ENCODE results near the gene SCAPER. TPM values are rescaled to one million over a fixed set of nuclear protein-coding genes. Genes with fewer than 3 reads are reported as not detected.

The SCAPER gene
- total RNA-seq, 1 experiment from 2014 or later: 14.7 TPM

DNA sequence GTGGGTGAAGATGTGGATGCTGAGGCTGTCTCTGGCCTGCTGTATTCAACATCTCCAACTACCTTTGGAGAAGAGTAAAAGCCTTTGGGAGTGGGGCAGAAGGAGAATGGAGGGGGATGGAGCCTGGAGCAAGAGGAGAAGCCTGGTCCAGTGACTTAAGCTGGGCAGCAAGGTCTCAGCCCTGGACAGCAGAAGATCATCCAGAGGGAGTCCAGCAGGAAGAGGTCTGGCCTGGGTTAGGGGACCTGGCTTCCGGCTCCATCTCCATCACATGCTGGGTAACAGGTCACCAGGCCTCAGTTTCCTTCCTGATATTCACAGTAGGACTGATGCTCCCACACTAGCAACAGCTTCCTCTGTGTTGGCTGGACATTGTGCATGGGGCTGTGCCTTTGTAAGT lies 572.3 kb downstream of the SCAPER start:
- Histone ChIP-seq H3K4me3 (replicated peaks in 1 of 2; ENCODE audit: low read depth in 1 of 2, low read length in 2 of 2) (no peak overlapping the region), H3K4me2 (ENCODE audit: low read length) (no peak overlapping the region), H2AFZ (ENCODE audit: low read depth, low read length, poor library complexity, severe bottlenecking) (no peak overlapping the region), H3K27ac (ENCODE audit: low read depth, low read length) (no peak overlapping the region), H3K27me3 (ENCODE audit: insufficient read depth, low read length) (no peaks in the 10 kb centered on the region), H3K36me3 (ENCODE audit: control insufficient read depth in 1 of 2, insufficient read depth in 2 of 2, low read length in 2 of 2) (no peaks in the 10 kb centered on the region), H4K20me1 (ENCODE audit: insufficient read depth) (no peaks in the 10 kb centered on the region), H3K9me3 (ENCODE audit: control insufficient read depth in 1 of 2, insufficient read depth in 1 of 2, low read depth in 1 of 2, low read length in 2 of 2) (no peaks in the 10 kb centered on the region), H3K79me2 (ENCODE audit: insufficient read depth, low read length) (peaks cover 11% of the 10 kb centered on the region), H3K4me1 (ENCODE audit: control insufficient read depth in 1 of 2, insufficient read depth in 2 of 2, low read length in 2 of 2) (peaks cover 10 to 33% of the 10 kb centered on the region in 2 experiments; a peak in 3 of 4 replicates), H3K9me2 (ENCODE audit: insufficient read depth) (no peaks in the 10 kb centered on the region), H3K9ac (ENCODE audit: low read length) (no peak overlapping the region)
- ChIA-PET POLR2A (no interaction called here), CTCF (interaction anchor here (0.8 kb wide), 1 partner anchor 147 kb away, joined by 3 read pairs; no protein-coding TSS in a partner anchor), RAD21 (ENCODE audit: low non-redundant PET in 1 of 2, low total read pairs in 2 of 2, uncharacterized antibody in 2 of 2, unreplicated experiment in 2 of 2) (no interaction called here)
- DNase-seq (ENCODE audit: low read depth, low spot score): no peak
- no peak for ATAC-seq
- no TSS peak for BruUV-seq (replicated peaks)
- intact Hi-C loops (cut with micrococcal nuclease): loop anchor here (10.0 kb wide), 1 partner anchor 512 kb away; no protein-coding TSS in a partner anchor
- no peak for TF ChIP-seq ZNF274 (IDR thresholded peaks at IDR 0.05; ENCODE audit: low read depth, low read length)
- TF ChIP-seq, protein P1, sequence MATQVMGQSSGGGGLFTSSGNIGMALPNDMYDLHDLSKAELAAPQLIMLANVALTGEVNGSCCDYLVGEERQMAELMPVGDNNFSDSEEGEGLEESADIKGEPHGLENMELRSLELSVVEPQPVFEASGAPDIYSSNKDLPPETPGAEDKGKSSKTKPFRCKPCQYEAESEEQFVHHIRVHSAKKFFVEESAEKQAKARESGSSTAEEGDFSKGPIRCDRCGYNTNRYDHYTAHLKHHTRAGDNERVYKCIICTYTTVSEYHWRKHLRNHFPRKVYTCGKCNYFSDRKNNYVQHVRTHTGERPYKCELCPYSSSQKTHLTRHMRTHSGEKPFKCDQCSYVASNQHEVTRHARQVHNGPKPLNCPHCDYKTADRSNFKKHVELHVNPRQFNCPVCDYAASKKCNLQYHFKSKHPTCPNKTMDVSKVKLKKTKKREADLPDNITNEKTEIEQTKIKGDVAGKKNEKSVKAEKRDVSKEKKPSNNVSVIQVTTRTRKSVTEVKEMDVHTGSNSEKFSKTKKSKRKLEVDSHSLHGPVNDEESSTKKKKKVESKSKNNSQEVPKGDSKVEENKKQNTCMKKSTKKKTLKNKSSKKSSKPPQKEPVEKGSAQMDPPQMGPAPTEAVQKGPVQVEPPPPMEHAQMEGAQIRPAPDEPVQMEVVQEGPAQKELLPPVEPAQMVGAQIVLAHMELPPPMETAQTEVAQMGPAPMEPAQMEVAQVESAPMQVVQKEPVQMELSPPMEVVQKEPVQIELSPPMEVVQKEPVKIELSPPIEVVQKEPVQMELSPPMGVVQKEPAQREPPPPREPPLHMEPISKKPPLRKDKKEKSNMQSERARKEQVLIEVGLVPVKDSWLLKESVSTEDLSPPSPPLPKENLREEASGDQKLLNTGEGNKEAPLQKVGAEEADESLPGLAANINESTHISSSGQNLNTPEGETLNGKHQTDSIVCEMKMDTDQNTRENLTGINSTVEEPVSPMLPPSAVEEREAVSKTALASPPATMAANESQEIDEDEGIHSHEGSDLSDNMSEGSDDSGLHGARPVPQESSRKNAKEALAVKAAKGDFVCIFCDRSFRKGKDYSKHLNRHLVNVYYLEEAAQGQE (IDR thresholded peaks at IDR 0.05; ENCODE audit: low read depth): no peak
- no peak for TF ChIP-seq CEBPB (IDR thresholded peaks at IDR 0.05; ENCODE audit: low read depth)
- TF ChIP-seq YY1 (IDR thresholded peaks at IDR 0.05; ENCODE audit: extremely low read depth, insufficient replicate concordance, low read depth, low read length): no peak
- TF ChIP-seq ELF1 (IDR thresholded peaks at IDR 0.05; ENCODE audit: borderline replicate concordance, low read depth): no peak
- TF ChIP-seq, protein P2, sequence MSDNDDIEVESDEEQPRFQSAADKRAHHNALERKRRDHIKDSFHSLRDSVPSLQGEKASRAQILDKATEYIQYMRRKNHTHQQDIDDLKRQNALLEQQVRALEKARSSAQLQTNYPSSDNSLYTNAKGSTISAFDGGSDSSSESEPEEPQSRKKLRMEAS (IDR thresholded peaks at IDR 0.05): no peak
- no peak for TF ChIP-seq TCF7L2 (IDR thresholded peaks at IDR 0.05; ENCODE audit: borderline replicate concordance, extremely low read depth, insufficient read depth, insufficient read length)

Measured in HCT116 (cell line).